ENCODE data around the gene SLC5A8. TPM values are rescaled to one million over a fixed set of nuclear protein-coding genes. Genes with fewer than 3 reads are reported as not detected.

Gene SLC5A8
- total RNA-seq, 1 donor from 2014 or later: not detected

DNA sequence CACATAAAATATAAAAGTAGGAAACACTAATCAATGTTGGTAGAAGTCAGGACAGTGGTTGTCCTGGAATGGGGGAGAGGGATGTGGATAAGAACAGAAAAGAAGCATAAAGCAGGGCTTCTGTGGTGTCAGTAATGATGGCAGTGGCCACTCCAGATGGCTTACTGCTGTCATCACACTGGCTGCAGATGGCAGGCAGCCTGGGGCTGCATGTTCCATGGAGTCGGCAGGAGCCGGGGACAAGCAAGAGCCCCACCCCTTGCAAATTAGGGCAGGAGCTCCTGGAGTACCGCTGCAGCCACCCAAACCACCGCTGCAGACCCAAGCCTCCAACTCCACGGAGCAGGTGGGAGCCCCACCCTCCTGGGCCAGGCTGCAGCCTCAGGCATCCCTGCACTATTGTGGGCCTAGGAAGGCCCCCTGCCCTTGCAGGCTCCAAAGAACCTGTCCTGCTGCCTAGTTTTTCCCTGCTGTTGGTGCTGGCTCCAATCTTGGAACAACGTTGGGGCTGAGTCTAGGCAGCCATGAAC is 28.8 kb upstream of the SLC5A8 start:
- H3K4me3 ChIP-seq (ENCODE audit: low read depth, low read length): no peak overlapping the region
- no peak for TF ChIP-seq CTCF (IDR thresholded peaks at IDR 0.05; ENCODE audit: insufficient read depth, low read length, poor library complexity, severe bottlenecking)
- no peak for DNase-seq (ENCODE audit: low read depth)
- no peaks in the 10 kb centered on the region for H3K27me3 ChIP-seq (ENCODE audit: control insufficient read depth, insufficient read depth, low read length)
- H3K36me3 ChIP-seq (ENCODE audit: control insufficient read depth, insufficient read depth, low read length): no peaks in the 10 kb centered on the region

DNA sequence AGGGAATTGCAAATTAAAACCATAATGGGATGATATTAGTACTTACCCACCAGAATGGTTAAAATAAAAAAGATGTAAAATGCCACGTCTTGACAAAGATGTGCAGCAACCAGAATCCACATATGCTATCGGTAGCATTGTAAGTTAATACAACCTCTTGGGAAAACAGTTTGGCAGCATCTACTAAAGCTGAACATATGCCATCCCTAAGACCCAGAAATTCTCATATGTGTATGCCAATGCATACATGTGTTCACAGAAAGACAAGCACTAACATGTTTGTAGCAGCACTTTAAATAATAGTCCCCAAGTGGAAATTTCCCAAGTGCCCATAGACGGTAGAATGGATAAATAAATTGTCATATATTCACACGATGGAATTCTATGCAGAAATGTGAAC is 28.3 kb upstream of the SLC5A8 start:
- TF ChIP-seq CTCF (IDR thresholded peaks at IDR 0.05; ENCODE audit: insufficient read depth, low read length, poor library complexity, severe bottlenecking): no peak
- H3K27me3 ChIP-seq (ENCODE audit: control insufficient read depth, insufficient read depth, low read length): no peaks in the 10 kb centered on the region
- DNase-seq (ENCODE audit: low read depth): no peak
- H3K4me3 ChIP-seq (ENCODE audit: low read depth, low read length): no peak overlapping the region
- no peaks in the 10 kb centered on the region for H3K36me3 ChIP-seq (ENCODE audit: control insufficient read depth, insufficient read depth, low read length)

DNA sequence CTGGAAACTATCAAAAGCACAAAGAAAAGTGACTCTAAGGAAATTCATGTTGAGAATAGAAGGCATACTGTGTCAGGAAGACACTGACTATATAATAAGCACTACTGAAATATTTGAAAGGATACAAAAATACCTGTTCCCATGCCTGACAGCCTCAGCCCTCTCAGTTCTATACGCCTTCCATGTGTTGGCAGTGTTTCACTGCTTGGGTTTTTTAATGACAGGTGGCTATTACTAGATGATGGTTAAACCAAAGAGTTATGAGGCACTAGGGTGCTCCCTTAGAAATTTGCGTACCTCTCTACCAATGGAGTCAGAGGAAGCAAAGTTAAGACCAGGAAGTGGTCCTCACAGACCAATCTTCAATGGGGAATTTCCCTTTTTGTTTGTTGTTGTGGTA is 25.6 kb upstream of the SLC5A8 start:
- no peaks in the 10 kb centered on the region for H3K36me3 ChIP-seq (ENCODE audit: control insufficient read depth, insufficient read depth, low read length)
- TF ChIP-seq CTCF (IDR thresholded peaks at IDR 0.05; ENCODE audit: insufficient read depth, low read length, poor library complexity, severe bottlenecking): no peak
- no peak for DNase-seq (ENCODE audit: low read depth)
- H3K27me3 ChIP-seq (ENCODE audit: control insufficient read depth, insufficient read depth, low read length): no peaks in the 10 kb centered on the region
- H3K4me3 ChIP-seq (ENCODE audit: low read depth, low read length): no peak overlapping the region

GRCh38 chr12:101231636-101232035 is 21.6 kb upstream of the SLC5A8 start:
- no peak for TF ChIP-seq CTCF (IDR thresholded peaks at IDR 0.05; ENCODE audit: insufficient read depth, low read length, poor library complexity, severe bottlenecking)
- no peak for DNase-seq (ENCODE audit: low read depth)
- Histone ChIP-seq H3K36me3 (ENCODE audit: control insufficient read depth, insufficient read depth, low read length) (no peaks in the 10 kb centered on the region), H3K27me3 (ENCODE audit: control insufficient read depth, insufficient read depth, low read length) (no peaks in the 10 kb centered on the region), H3K4me3 (ENCODE audit: low read depth, low read length) (no peak overlapping the region)

GRCh38 chr12:101230547-101230946 is 20.5 kb upstream of the SLC5A8 start:
- H3K36me3 ChIP-seq (ENCODE audit: control insufficient read depth, insufficient read depth, low read length): no peaks in the 10 kb centered on the region
- DNase-seq (ENCODE audit: low read depth): peak; percentile 82
- TF ChIP-seq CTCF (IDR thresholded peaks at IDR 0.05; ENCODE audit: insufficient read depth, low read length, poor library complexity, severe bottlenecking): no peak
- no peaks in the 10 kb centered on the region for H3K27me3 ChIP-seq (ENCODE audit: control insufficient read depth, insufficient read depth, low read length)
- no peak overlapping the region for H3K4me3 ChIP-seq (ENCODE audit: low read depth, low read length)

- no peak overlapping the region for H3K4me3 ChIP-seq (ENCODE audit: low read depth, low read length)
- TF ChIP-seq CTCF (IDR thresholded peaks at IDR 0.05; ENCODE audit: insufficient read depth, low read length, poor library complexity, severe bottlenecking): no peak
These were observed 19.8 kb upstream of the SLC5A8 start for GRCh38 chr12:101229841-101230241.

More at GRCh38 chr12:101229841-101230241, 19.8 kb upstream of the SLC5A8 start:
- no peaks in the 10 kb centered on the region for H3K36me3 ChIP-seq (ENCODE audit: control insufficient read depth, insufficient read depth, low read length)
- no peak for DNase-seq (ENCODE audit: low read depth)
- H3K27me3 ChIP-seq (ENCODE audit: control insufficient read depth, insufficient read depth, low read length): no peaks in the 10 kb centered on the region
